ENCODE results near the gene ENPP3. TPM values are rescaled to one million over a fixed set of nuclear protein-coding genes. Genes with fewer than 3 reads are reported as not detected.

The ENPP3 gene
- 0.06 TPM for polyA plus RNA-seq (2013, experiment 1 of 2)
- polyA plus RNA-seq (2013, experiment 2 of 2): 0.03 TPM

DNA sequence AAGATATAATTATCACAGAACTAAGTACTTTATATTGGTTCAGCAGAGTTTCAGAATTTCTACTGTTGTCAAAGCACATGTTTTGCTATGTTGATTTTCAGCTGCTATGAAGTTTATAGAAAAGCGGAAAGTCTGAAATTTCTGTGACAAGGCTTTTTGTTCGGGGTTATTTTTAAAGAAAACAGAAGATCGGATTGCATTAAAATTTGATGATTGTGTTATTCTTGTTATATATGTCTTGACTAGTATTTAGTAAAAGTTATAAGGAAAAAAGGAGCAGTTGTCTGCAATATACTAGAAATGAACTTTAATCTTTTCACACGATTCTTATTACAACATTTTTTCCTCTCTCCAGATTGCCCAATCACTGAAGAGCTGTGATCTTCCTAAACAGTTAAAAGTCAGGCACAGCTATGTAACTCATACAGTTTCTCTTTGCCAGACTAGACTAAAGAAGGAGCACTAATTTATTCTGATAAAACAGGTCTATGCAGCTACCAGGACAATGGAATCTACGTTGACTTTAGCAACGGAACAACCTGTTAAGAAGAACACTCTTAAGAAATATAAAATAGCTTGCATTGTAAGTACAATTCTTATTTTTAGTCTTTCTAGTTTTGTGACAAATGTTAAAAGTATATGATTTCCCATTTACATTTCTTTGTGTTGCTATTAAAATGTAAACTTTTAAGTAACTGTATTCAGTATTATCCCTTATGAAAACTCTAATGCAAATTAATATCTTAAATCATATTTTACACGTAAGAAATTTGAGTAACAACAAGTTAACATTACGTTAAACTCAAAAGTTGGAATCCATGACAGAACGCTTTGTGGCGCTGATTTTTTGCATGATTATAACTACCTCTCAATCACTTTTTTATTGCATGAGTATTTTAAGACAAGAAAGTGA lies at the start of gene ENPP3:
TSS of gene ENPP3 (plus strand) at position 423 of the 913 bp plus-strand sequence. CDS start at position 506, 83 bp downstream.
- Histone ChIP-seq H3K4ac (ENCODE audit: low read depth, low read length) (no peak within 1 kb of the TSS), H3K4me2 (ENCODE audit: low read length) (no peak within 1 kb of the TSS), H3K56ac (ENCODE audit: low read length) (no peak within 1 kb of the TSS), H4K5ac (ENCODE audit: low read length) (no peak within 1 kb of the TSS), H3K27ac (ENCODE audit: low read depth, low read length) (no peak within 1 kb of the TSS), H3K79me2 (ENCODE audit: control insufficient read depth, insufficient read depth, low read length) (no peaks in the 10 kb centered on the region), H3K4me3 (ENCODE audit: low read length) (no peak within 1 kb of the TSS), H2BK15ac (replicated peaks; ENCODE audit: low read depth) (no peak within 1 kb of the TSS), H3K23ac (ENCODE audit: low read length) (no peak within 1 kb of the TSS), H3K36me3 (ENCODE audit: control insufficient read depth, insufficient read depth, low read length) (no peaks in the 10 kb centered on the region), H3K27me3 (ENCODE audit: insufficient read depth, low read length, poor library complexity) (no peaks in the 10 kb centered on the region), H2AK5ac (ENCODE audit: low read length) (no peak within 1 kb of the TSS), H3K9ac (ENCODE audit: low read length) (no peak within 1 kb of the TSS), H4K8ac (ENCODE audit: low read depth, low read length) (no peak within 1 kb of the TSS), H2BK5ac (ENCODE audit: low read length) (no peak within 1 kb of the TSS), H3K4me1 (ENCODE audit: control insufficient read depth, low read depth, low read length) (no peaks in the 10 kb centered on the region), H3K79me1 (ENCODE audit: low read length) (no peaks in the 10 kb centered on the region), H2BK120ac (ENCODE audit: low read depth, low read length) (no peak within 1 kb of the TSS), H3K18ac (ENCODE audit: low read length) (no peak within 1 kb of the TSS)
- WGBS (ENCODE audit: extremely low coverage, insufficient coverage, low lambda C conversion rate): 100% methylated on average over 2 of the region's 10 CpGs
- no peak for DNase-seq

DNA sequence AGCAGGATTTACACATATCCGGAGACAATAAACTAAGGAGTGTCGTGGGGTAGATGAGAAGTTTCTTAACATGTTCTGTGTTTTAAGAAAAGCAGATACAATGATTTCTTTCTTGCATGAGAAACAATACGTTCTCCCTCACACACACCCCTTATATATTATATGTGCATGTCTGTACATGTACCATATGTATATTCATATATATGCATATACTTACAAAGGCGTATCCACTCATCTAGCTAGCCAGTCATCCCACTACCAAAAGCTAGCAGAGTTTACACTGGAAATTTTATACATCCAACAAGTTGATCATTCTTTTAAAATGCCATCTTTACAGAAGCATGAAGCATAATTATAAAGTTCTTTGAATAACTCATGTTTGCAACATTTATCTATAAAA lies 49.2 kb upstream of the ENPP3 start:
- no peaks in the 10 kb centered on the region for H3K27me3 ChIP-seq (ENCODE audit: insufficient read depth, low read length, poor library complexity)
- no peak overlapping the region for H2AK5ac ChIP-seq (ENCODE audit: low read length)
- H3K4me1 ChIP-seq (ENCODE audit: control insufficient read depth, low read depth, low read length): no peaks in the 10 kb centered on the region
- no peak overlapping the region for H2BK5ac ChIP-seq (ENCODE audit: low read length)
- no peak overlapping the region for H2BK120ac ChIP-seq (ENCODE audit: low read depth, low read length)
- no peak for DNase-seq
- H3K79me2 ChIP-seq (ENCODE audit: control insufficient read depth, insufficient read depth, low read length): no peaks in the 10 kb centered on the region
- H3K36me3 ChIP-seq (ENCODE audit: control insufficient read depth, insufficient read depth, low read length): peaks cover 3% of the 10 kb centered on the region
- H2BK15ac ChIP-seq (replicated peaks; ENCODE audit: low read depth): no peak overlapping the region
- H3K4me2 ChIP-seq (ENCODE audit: low read length): no peak overlapping the region
- no peak overlapping the region for H3K18ac ChIP-seq (ENCODE audit: low read length)
- no peak overlapping the region for H3K9ac ChIP-seq (ENCODE audit: low read length)
- no CpG with 5 or more reads among the region's 4 CpGs for WGBS (ENCODE audit: extremely low coverage, insufficient coverage, low lambda C conversion rate)
- H4K8ac ChIP-seq (ENCODE audit: low read depth, low read length): no peak overlapping the region
- H3K4ac ChIP-seq (ENCODE audit: low read depth, low read length): no peak overlapping the region
- H3K56ac ChIP-seq (ENCODE audit: low read length): no peak overlapping the region
- no peak overlapping the region for H3K4me3 ChIP-seq (ENCODE audit: low read length)
- H3K27ac ChIP-seq (ENCODE audit: low read depth, low read length): no peak overlapping the region
- no peaks in the 10 kb centered on the region for H3K79me1 ChIP-seq (ENCODE audit: low read length)
- H4K5ac ChIP-seq (ENCODE audit: low read length): no peak overlapping the region
- no peak overlapping the region for H3K23ac ChIP-seq (ENCODE audit: low read length)

DNA sequence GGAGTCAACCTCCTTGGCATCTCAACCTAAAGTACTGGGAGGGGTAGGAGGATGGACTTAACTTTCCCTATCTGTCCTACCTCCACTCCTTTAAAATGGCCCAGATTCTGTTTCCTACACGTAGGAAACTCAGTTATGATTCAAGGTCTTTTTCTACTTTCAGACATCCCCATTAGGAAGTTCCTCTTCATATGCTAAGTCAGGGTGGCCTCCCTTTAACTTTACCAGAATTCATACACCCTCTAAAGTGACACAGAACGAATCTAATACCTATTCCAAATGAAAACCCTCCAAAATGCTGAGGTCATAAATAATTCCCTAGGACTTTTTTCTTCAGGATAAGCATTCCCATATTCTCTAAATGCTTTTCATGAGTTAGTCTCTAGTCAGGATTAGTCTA lies 48.5 kb upstream of the ENPP3 start:
- no CpG with 5 or more reads among the region's 2 CpGs for WGBS (ENCODE audit: extremely low coverage, insufficient coverage, low lambda C conversion rate)
- H3K4me2 ChIP-seq (ENCODE audit: low read length): no peak overlapping the region
- DNase-seq: no peak
- no peak overlapping the region for H2BK5ac ChIP-seq (ENCODE audit: low read length)
- no peaks in the 10 kb centered on the region for H3K79me2 ChIP-seq (ENCODE audit: control insufficient read depth, insufficient read depth, low read length)
- H2BK120ac ChIP-seq (ENCODE audit: low read depth, low read length): no peak overlapping the region
- H4K5ac ChIP-seq (ENCODE audit: low read length): no peak overlapping the region
- no peak overlapping the region for H3K23ac ChIP-seq (ENCODE audit: low read length)
- no peak overlapping the region for H3K4ac ChIP-seq (ENCODE audit: low read depth, low read length)
- H3K9ac ChIP-seq (ENCODE audit: low read length): no peak overlapping the region
- no peaks in the 10 kb centered on the region for H3K4me1 ChIP-seq (ENCODE audit: control insufficient read depth, low read depth, low read length)
- no peak overlapping the region for H2BK15ac ChIP-seq (replicated peaks; ENCODE audit: low read depth)
- no peak overlapping the region for H3K27ac ChIP-seq (ENCODE audit: low read depth, low read length)
- peaks cover 3% of the 10 kb centered on the region for H3K36me3 ChIP-seq (ENCODE audit: control insufficient read depth, insufficient read depth, low read length)
- no peak overlapping the region for H3K18ac ChIP-seq (ENCODE audit: low read length)
- H3K56ac ChIP-seq (ENCODE audit: low read length): no peak overlapping the region
- no peak overlapping the region for H4K8ac ChIP-seq (ENCODE audit: low read depth, low read length)
- no peak overlapping the region for H2AK5ac ChIP-seq (ENCODE audit: low read length)
- H3K27me3 ChIP-seq (ENCODE audit: insufficient read depth, low read length, poor library complexity): no peaks in the 10 kb centered on the region
- no peak overlapping the region for H3K4me3 ChIP-seq (ENCODE audit: low read length)
- no peaks in the 10 kb centered on the region for H3K79me1 ChIP-seq (ENCODE audit: low read length)

DNA sequence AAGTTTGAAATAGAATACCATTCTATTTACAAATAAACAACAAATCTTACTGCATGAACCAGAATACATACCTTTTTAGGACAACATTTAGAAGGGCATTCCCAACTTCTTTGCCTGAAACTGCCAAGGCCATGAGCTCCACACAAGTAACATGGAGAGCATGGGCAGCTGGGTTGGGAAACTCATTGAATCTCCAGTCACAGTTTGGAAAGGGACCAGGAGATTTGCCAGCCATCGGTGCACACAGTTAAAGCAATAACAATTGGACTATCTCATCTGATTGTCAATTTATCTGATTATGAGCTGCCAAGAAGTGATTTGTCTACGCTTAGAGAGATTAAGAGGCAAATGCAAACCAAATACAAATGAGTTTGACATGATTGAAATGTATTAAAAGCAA lies 44.2 kb upstream of the ENPP3 start:
- H3K27me3 ChIP-seq (ENCODE audit: insufficient read depth, low read length, poor library complexity): no peaks in the 10 kb centered on the region
- H3K79me2 ChIP-seq (ENCODE audit: control insufficient read depth, insufficient read depth, low read length): no peaks in the 10 kb centered on the region
- no peak overlapping the region for H2AK5ac ChIP-seq (ENCODE audit: low read length)
- peaks cover 3% of the 10 kb centered on the region for H3K36me3 ChIP-seq (ENCODE audit: control insufficient read depth, insufficient read depth, low read length)
- H2BK120ac ChIP-seq (ENCODE audit: low read depth, low read length): no peak overlapping the region
- no peak overlapping the region for H2BK15ac ChIP-seq (replicated peaks; ENCODE audit: low read depth)
- H2BK5ac ChIP-seq (ENCODE audit: low read length): no peak overlapping the region
- no peaks in the 10 kb centered on the region for H3K79me1 ChIP-seq (ENCODE audit: low read length)
- no peak overlapping the region for H4K8ac ChIP-seq (ENCODE audit: low read depth, low read length)
- H3K18ac ChIP-seq (ENCODE audit: low read length): no peak overlapping the region
- H3K4me2 ChIP-seq (ENCODE audit: low read length): no peak overlapping the region
- H3K9ac ChIP-seq (ENCODE audit: low read length): no peak overlapping the region
- no peak overlapping the region for H4K5ac ChIP-seq (ENCODE audit: low read length)
- DNase-seq: no peak
- no peak overlapping the region for H3K27ac ChIP-seq (ENCODE audit: low read depth, low read length)
- no peak overlapping the region for H3K23ac ChIP-seq (ENCODE audit: low read length)
- no peak overlapping the region for H3K56ac ChIP-seq (ENCODE audit: low read length)
- no peaks in the 10 kb centered on the region for H3K4me1 ChIP-seq (ENCODE audit: control insufficient read depth, low read depth, low read length)
- no CpG with 5 or more reads among the region's 2 CpGs for WGBS (ENCODE audit: extremely low coverage, insufficient coverage, low lambda C conversion rate)
- H3K4me3 ChIP-seq (ENCODE audit: low read length): no peak overlapping the region
- no peak overlapping the region for H3K4ac ChIP-seq (ENCODE audit: low read depth, low read length)

DNA sequence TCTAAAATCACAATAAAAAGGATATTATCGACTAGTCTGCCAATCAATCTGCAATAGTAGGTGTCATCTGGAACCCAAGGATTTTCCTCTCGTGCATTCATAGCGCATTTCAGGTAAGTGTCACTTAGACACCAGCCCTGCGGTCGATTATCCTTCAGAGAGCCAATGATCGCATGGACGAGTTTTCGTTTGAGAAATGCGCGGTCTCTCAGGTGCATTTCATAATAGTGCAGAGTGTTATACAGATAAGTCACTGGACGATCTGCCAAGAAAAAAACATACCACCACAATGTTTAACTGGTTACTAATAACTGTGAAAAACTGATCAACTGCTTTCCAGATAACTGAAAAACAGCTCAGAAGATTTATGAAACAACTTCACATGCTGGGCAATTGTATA lies 43.0 kb upstream of the ENPP3 start:
- H2BK5ac ChIP-seq (ENCODE audit: low read length): no peak overlapping the region
- H3K4me2 ChIP-seq (ENCODE audit: low read length): no peak overlapping the region
- no peaks in the 10 kb centered on the region for H3K79me1 ChIP-seq (ENCODE audit: low read length)
- no peak overlapping the region for H3K4ac ChIP-seq (ENCODE audit: low read depth, low read length)
- no peak overlapping the region for H3K18ac ChIP-seq (ENCODE audit: low read length)
- no peak for DNase-seq
- no peaks in the 10 kb centered on the region for H3K27me3 ChIP-seq (ENCODE audit: insufficient read depth, low read length, poor library complexity)
- no peak overlapping the region for H2BK15ac ChIP-seq (replicated peaks; ENCODE audit: low read depth)
- H4K8ac ChIP-seq (ENCODE audit: low read depth, low read length): no peak overlapping the region
- H2AK5ac ChIP-seq (ENCODE audit: low read length): no peak overlapping the region
- no peak overlapping the region for H3K9ac ChIP-seq (ENCODE audit: low read length)
- H3K79me2 ChIP-seq (ENCODE audit: control insufficient read depth, insufficient read depth, low read length): no peaks in the 10 kb centered on the region
- peaks cover 6% of the 10 kb centered on the region for H3K36me3 ChIP-seq (ENCODE audit: control insufficient read depth, insufficient read depth, low read length)
- no peak overlapping the region for H3K56ac ChIP-seq (ENCODE audit: low read length)
- H3K4me1 ChIP-seq (ENCODE audit: control insufficient read depth, low read depth, low read length): no peaks in the 10 kb centered on the region
- no peak overlapping the region for H2BK120ac ChIP-seq (ENCODE audit: low read depth, low read length)
- no peak overlapping the region for H3K27ac ChIP-seq (ENCODE audit: low read depth, low read length)
- no peak overlapping the region for H4K5ac ChIP-seq (ENCODE audit: low read length)
- no peak overlapping the region for H3K23ac ChIP-seq (ENCODE audit: low read length)
- H3K4me3 ChIP-seq (ENCODE audit: low read length): no peak overlapping the region
- WGBS (ENCODE audit: extremely low coverage, insufficient coverage, low lambda C conversion rate): no CpG with 5 or more reads among the region's 11 CpGs
